ENCODE data around the gene FST. TPM values are rescaled to one million over a fixed set of nuclear protein-coding genes. Genes with fewer than 3 reads are reported as not detected.

Gene FST
- total and polyA plus RNA-seq, 2 of the 13 experiments (the other 11 are each of a cell fraction or from before 2014, with no cell fraction given): 38.6 to 136 TPM

DNA sequence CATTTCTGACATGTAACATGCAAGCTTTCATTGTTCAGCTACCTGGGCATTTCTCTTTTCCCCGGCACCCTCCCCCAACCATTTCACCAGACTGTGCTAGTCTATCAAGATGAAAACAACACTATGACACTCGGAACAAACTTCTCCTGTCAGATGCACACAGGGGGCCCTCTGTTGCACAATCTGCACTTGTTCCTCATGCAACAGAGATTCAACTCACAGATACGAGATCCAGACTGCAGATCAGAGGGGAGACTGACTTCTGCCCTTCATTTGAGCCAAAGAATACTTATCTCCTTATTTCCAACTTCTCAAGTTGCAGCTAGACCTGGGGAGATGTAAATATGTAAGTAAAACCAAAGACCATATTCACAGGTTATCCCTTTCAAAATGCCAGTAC, 15.7 kb upstream of the FST start (continued):
- TF ChIP-seq ZNF329 (CRISPR knock-in tag; IDR thresholded peaks at IDR 0.05; ENCODE audit: low read depth): no peak
- TF ChIP-seq, protein P1, sequence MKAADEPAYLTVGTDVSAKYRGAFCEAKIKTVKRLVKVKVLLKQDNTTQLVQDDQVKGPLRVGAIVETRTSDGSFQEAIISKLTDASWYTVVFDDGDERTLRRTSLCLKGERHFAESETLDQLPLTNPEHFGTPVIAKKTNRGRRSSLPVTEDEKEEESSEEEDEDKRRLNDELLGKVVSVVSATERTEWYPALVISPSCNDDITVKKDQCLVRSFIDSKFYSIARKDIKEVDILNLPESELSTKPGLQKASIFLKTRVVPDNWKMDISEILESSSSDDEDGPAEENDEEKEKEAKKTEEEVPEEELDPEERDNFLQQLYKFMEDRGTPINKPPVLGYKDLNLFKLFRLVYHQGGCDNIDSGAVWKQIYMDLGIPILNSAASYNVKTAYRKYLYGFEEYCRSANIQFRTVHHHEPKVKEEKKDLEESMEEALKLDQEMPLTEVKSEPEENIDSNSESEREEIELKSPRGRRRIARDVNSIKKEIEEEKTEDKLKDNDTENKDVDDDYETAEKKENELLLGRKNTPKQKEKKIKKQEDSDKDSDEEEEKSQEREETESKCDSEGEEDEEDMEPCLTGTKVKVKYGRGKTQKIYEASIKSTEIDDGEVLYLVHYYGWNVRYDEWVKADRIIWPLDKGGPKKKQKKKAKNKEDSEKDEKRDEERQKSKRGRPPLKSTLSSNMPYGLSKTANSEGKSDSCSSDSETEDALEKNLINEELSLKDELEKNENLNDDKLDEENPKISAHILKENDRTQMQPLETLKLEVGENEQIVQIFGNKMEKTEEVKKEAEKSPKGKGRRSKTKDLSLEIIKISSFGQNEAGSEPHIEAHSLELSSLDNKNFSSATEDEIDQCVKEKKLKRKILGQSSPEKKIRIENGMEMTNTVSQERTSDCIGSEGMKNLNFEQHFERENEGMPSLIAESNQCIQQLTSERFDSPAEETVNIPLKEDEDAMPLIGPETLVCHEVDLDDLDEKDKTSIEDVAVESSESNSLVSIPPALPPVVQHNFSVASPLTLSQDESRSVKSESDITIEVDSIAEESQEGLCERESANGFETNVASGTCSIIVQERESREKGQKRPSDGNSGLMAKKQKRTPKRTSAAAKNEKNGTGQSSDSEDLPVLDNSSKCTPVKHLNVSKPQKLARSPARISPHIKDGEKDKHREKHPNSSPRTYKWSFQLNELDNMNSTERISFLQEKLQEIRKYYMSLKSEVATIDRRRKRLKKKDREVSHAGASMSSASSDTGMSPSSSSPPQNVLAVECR (CRISPR knock-in tag; IDR thresholded peaks at IDR 0.05; ENCODE audit: borderline replicate concordance): peak; percentile 64; the same call in 1 of the 2 replicates
- TF ChIP-seq, protein P2, sequence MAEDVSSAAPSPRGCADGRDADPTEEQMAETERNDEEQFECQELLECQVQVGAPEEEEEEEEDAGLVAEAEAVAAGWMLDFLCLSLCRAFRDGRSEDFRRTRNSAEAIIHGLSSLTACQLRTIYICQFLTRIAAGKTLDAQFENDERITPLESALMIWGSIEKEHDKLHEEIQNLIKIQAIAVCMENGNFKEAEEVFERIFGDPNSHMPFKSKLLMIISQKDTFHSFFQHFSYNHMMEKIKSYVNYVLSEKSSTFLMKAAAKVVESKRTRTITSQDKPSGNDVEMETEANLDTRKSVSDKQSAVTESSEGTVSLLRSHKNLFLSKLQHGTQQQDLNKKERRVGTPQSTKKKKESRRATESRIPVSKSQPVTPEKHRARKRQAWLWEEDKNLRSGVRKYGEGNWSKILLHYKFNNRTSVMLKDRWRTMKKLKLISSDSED (CRISPR knock-in tag; IDR thresholded peaks at IDR 0.05): no peak
- peak; percentile 73; the same call in 1 of the 2 replicates for TF ChIP-seq FOXK1 (CRISPR knock-in tag; IDR thresholded peaks at IDR 0.05; ENCODE audit: borderline replicate concordance, low read depth)
- no peak for TF ChIP-seq ZNF777 (CRISPR knock-in tag; IDR thresholded peaks at IDR 0.05)
- no peak for TF ChIP-seq HNRNPK (IDR thresholded peaks at IDR 0.05; ENCODE audit: low read depth, low read length, poor library complexity, severe bottlenecking)
- no peak for TF ChIP-seq PTBP1 (IDR thresholded peaks at IDR 0.05; ENCODE audit: low read depth, low read length, poor library complexity, severe bottlenecking)
- TF ChIP-seq, protein P3, sequence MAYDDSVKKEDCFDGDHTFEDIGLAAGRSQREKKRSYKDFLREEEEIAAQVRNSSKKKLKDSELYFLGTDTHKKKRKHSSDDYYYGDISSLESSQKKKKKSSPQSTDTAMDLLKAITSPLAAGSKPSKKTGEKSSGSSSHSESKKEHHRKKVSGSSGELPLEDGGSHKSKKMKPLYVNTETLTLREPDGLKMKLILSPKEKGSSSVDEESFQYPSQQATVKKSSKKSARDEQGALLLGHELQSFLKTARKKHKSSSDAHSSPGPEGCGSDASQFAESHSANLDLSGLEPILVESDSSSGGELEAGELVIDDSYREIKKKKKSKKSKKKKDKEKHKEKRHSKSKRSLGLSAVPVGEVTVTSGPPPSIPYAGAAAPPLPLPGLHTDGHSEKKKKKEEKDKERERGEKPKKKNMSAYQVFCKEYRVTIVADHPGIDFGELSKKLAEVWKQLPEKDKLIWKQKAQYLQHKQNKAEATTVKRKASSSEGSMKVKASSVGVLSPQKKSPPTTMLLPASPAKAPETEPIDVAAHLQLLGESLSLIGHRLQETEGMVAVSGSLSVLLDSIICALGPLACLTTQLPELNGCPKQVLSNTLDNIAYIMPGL (CRISPR knock-in tag; IDR thresholded peaks at IDR 0.05; ENCODE audit: borderline replicate concordance in 1 of 2, low read depth in 1 of 2): no peak
- no peak for TF ChIP-seq SMC3 (IDR thresholded peaks at IDR 0.05; ENCODE audit: low read length)
- 0 out of 2 replicates have a peak, but pooled peaks have one; percentile 25 for TF ChIP-seq ARNTL (CRISPR knock-in tag; IDR thresholded peaks at IDR 0.05)
- TF ChIP-seq, protein P4, sequence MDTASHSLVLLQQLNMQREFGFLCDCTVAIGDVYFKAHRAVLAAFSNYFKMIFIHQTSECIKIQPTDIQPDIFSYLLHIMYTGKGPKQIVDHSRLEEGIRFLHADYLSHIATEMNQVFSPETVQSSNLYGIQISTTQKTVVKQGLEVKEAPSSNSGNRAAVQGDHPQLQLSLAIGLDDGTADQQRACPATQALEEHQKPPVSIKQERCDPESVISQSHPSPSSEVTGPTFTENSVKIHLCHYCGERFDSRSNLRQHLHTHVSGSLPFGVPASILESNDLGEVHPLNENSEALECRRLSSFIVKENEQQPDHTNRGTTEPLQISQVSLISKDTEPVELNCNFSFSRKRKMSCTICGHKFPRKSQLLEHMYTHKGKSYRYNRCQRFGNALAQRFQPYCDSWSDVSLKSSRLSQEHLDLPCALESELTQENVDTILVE (CRISPR knock-in tag; IDR thresholded peaks at IDR 0.05): peak; percentile 29; the same call in 1 of the 2 replicates
- no peak for TF ChIP-seq CBX2 (IDR thresholded peaks at IDR 0.05; ENCODE audit: low read depth, low read length)
- no peak for TF ChIP-seq CBX2 (CRISPR knock-in tag; IDR thresholded peaks at IDR 0.05; ENCODE audit: low read depth)
- TF ChIP-seq, protein P5, sequence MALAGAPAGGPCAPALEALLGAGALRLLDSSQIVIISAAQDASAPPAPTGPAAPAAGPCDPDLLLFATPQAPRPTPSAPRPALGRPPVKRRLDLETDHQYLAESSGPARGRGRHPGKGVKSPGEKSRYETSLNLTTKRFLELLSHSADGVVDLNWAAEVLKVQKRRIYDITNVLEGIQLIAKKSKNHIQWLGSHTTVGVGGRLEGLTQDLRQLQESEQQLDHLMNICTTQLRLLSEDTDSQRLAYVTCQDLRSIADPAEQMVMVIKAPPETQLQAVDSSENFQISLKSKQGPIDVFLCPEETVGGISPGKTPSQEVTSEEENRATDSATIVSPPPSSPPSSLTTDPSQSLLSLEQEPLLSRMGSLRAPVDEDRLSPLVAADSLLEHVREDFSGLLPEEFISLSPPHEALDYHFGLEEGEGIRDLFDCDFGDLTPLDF (CRISPR knock-in tag; IDR thresholded peaks at IDR 0.05): no peak
- TF ChIP-seq ZBTB7A (CRISPR knock-in tag; IDR thresholded peaks at IDR 0.05): no peak; the same call in 1 of the 2 replicates
- TF ChIP-seq PHF20 (CRISPR knock-in tag; IDR thresholded peaks at IDR 0.05): no peak
- no peak for TF ChIP-seq ZNF274 (CRISPR knock-in tag; IDR thresholded peaks at IDR 0.05)
- TF ChIP-seq, protein P6, sequence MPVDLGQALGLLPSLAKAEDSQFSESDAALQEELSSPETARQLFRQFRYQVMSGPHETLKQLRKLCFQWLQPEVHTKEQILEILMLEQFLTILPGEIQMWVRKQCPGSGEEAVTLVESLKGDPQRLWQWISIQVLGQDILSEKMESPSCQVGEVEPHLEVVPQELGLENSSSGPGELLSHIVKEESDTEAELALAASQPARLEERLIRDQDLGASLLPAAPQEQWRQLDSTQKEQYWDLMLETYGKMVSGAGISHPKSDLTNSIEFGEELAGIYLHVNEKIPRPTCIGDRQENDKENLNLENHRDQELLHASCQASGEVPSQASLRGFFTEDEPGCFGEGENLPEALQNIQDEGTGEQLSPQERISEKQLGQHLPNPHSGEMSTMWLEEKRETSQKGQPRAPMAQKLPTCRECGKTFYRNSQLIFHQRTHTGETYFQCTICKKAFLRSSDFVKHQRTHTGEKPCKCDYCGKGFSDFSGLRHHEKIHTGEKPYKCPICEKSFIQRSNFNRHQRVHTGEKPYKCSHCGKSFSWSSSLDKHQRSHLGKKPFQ (CRISPR knock-in tag; IDR thresholded peaks at IDR 0.05; ENCODE audit: insufficient replicate concordance): no peak

All from HepG2 (cell line).